GM18505 (cell line): Measurements from ENCODE around the gene FRMPD4.

Experiments
- ATAC-seq: cut with Tn5 transposase; IDR thresholded peaks from one replicate; pipeline ENCODE4 v1.9.1; 2021; ENCODE audit not compliant: unreplicated experiment
- POLR2A ChIP-seq: IDR thresholded peaks from 4 replicates; pipeline ENCODE4 v1.6.1; 2011; ENCODE audit warnings: borderline replicate concordance; ENCODE audit not compliant: insufficient read depth, insufficient read length; ENCODE audit errors: extremely low read depth

Gene FRMPD4

GRCh38 chrX:12292996-12293765, 154.9 kb downstream of the FRMPD4 start:
- TF ChIP-seq POLR2A, result no peak
- no peak for ATAC-seq

GRCh38 chrX:12297353-12297752, 159.1 kb downstream of the FRMPD4 start:
- no peak for TF ChIP-seq POLR2A
- ATAC-seq, result no peak

GRCh38 chrX:12301288-12301687, 163.0 kb downstream of the FRMPD4 start:
- no peak for ATAC-seq
- TF ChIP-seq POLR2A, result no peak

- TF ChIP-seq POLR2A, result no peak
- no peak for ATAC-seq
These were observed 166.0 kb downstream of the FRMPD4 start for GRCh38 chrX:12304261-12304660.

- no peak for ATAC-seq
- no peak for TF ChIP-seq POLR2A
These were observed 169.7 kb downstream of the FRMPD4 start for GRCh38 chrX:12307961-12308360.

GRCh38 chrX:12308420-12308819, 170.1 kb downstream of the FRMPD4 start:
- no peak for TF ChIP-seq POLR2A
- no peak for ATAC-seq

GRCh38 chrX:12309040-12309743, 170.9 kb downstream of the FRMPD4 start:
- no peak for ATAC-seq
- TF ChIP-seq POLR2A, result no peak

- no peak for TF ChIP-seq POLR2A
- no peak for ATAC-seq
These were observed 171.4 kb downstream of the FRMPD4 start for GRCh38 chrX:12309744-12310076.

GRCh38 chrX:12314651-12315050, 176.4 kb downstream of the FRMPD4 start:
- ATAC-seq, result no peak
- no peak for TF ChIP-seq POLR2A

- TF ChIP-seq POLR2A, result no peak
- no peak for ATAC-seq
These were observed 177.3 kb downstream of the FRMPD4 start for GRCh38 chrX:12315526-12315925.

- no peak for TF ChIP-seq POLR2A
- ATAC-seq, result no peak
These were observed 180.8 kb downstream of the FRMPD4 start for GRCh38 chrX:12319003-12319519.

- TF ChIP-seq POLR2A, result no peak
- ATAC-seq, result no peak
These were observed 181.7 kb downstream of the FRMPD4 start for GRCh38 chrX:12319992-12320391.

GRCh38 chrX:12322031-12322430, 183.8 kb downstream of the FRMPD4 start:
- TF ChIP-seq POLR2A, result no peak
- ATAC-seq, result no peak

- ATAC-seq, result no peak
- TF ChIP-seq POLR2A, result no peak
These were observed 186.9 kb downstream of the FRMPD4 start for GRCh38 chrX:12325171-12325570.
